ENCODE data around the gene ACTR3C. TPM values are rescaled to one million over a fixed set of nuclear protein-coding genes. Genes with fewer than 3 reads are reported as not detected.
"Not testable (repeated sequence)": the region's sequence is repeated elsewhere in the genome, so short reads cannot be mapped to it uniquely, and the experiment has no call there.

ACTR3C gene
- total RNA-seq, 1 donor from 2014 or later, result 9.8 TPM

DNA sequence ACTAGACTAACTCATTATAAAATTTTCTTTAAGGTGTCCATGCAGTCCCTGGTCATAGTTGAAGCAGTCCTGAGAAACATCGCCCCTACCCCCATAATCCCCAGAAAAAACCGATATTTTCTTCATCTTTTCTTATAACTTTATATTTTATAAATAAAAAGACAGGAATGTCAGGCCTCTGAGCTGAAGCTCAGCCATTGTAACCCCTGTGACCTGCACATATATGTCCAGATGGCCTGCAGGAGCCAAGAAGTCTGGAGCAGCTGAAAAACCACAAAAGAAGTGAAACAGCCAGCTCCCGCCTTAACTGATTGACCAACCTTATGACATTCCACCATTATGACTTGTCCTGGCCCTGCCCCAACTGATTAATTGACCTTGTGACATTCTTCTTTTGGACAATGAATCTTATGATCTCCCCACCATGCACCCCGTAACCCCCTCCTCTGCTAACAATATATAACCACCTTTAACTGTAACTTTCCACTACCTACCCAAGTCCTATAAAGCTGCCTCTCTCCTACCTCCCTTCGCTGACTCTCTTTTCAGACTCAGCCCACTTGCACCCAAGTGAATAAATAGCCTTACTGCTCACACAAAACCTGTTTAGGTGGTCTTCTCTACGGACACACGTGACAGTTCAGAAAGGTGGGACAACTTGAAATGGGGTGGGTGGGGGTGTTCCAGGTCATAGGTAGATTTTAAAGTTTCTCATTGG lies 10.5 kb downstream of the ACTR3C start:
- H3K9me3 Mint-ChIP-seq; H3K4me3 Mint-ChIP-seq; intact Hi-C loops (cut with micrococcal nuclease); H3K27me3 Mint-ChIP-seq (ENCODE audit: insufficient read depth); DNase-seq (ENCODE audit: low spot score); H3K36me3 Mint-ChIP-seq (ENCODE audit: low read depth); H3K27ac Mint-ChIP-seq; H3K4me1 Mint-ChIP-seq (ENCODE audit: low read depth): not testable (repeated sequence)

DNA sequence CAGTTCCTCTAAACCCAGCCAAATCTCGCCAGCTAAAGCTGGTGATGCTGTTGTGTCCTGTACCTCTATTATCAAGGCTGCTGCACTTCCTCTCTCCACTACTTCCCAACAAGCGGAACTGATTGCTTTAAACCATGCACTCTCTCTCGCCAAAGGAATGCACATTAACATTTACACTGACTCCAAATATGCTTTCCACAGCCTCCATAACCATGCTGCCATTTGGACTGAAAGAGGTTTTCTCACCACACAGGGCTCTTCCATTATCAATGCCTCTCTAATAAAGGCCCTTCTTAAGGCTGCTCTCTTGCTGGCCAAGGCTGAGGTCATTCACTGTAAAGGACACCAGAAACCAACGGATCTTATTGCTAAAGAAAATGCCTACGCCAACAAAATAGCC lies 11.6 kb downstream of the ACTR3C start:
- no peaks in the 10 kb centered on the region for H3K27me3 Mint-ChIP-seq (ENCODE audit: insufficient read depth)
- H3K27ac Mint-ChIP-seq, result no peak overlapping the region
- H3K4me3 Mint-ChIP-seq, result no peak overlapping the region
- H3K36me3 Mint-ChIP-seq (ENCODE audit: low read depth), result peaks cover 7% of the 10 kb centered on the region
- DNase-seq (ENCODE audit: low spot score), result no peak
- intact Hi-C loops (cut with micrococcal nuclease), result no loop called here
- H3K9me3 Mint-ChIP-seq, result no peaks in the 10 kb centered on the region
- H3K4me1 Mint-ChIP-seq (ENCODE audit: low read depth), result no peaks in the 10 kb centered on the region

DNA sequence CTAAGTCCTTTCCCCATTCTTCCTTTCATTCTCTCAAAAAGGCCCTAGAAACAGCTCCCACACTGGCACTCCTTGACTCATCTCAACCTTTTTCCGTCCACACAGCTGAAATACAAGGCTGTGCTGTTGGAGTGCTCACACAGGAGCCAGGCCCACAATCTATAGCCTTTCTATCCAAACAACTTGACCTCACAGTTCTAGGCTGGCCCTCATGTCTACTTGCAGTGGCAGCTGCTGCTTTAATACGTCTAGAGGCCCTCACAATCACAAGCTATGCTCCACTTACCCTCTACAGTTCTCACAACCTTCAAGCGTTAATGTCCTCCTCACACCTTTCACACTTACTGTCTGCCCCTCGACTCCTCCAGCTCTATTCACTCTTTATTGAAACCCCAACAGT lies 12.2 kb downstream of the ACTR3C start:
- intact Hi-C loops (cut with micrococcal nuclease), result no loop called here
- Mint-ChIP-seq H3K27me3 (ENCODE audit: insufficient read depth) (no peaks in the 10 kb centered on the region), H3K4me3 (no peak overlapping the region), H3K4me1 (ENCODE audit: low read depth) (no peaks in the 10 kb centered on the region), H3K27ac (no peak overlapping the region), H3K36me3 (ENCODE audit: low read depth) (peaks cover 7% of the 10 kb centered on the region), H3K9me3 (no peaks in the 10 kb centered on the region)
- no peak for DNase-seq (ENCODE audit: low spot score)

DNA sequence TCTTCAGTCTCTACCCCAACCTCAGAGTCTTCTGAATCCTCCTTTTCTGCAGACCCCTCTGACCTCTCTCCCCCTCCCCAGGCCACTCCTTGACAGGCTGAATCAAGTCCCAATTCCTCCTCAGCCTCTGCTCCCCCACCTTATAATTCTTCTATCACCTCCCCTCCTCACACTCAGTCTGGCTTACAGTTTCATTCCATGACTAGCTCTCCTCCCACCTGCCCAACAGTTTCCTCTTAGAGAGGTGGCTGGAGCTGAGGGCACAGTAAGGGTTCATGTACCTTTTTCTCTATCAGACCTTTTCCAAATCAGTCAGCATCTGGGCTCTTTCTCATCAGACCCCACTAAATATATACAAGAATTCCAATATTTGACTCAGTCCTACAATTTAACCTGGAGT lies 14.8 kb downstream of the ACTR3C start:
- Mint-ChIP-seq H3K36me3 (ENCODE audit: low read depth) (peaks cover 4% of the 10 kb centered on the region), H3K27me3 (ENCODE audit: insufficient read depth) (no peaks in the 10 kb centered on the region), H3K27ac (no peak overlapping the region), H3K4me1 (ENCODE audit: low read depth) (peaks cover 5% of the 10 kb centered on the region), H3K9me3 (no peaks in the 10 kb centered on the region), H3K4me3 (no peak overlapping the region)
- DNase-seq (ENCODE audit: low spot score), result no peak
- intact Hi-C loops (cut with micrococcal nuclease), result no loop called here

DNA sequence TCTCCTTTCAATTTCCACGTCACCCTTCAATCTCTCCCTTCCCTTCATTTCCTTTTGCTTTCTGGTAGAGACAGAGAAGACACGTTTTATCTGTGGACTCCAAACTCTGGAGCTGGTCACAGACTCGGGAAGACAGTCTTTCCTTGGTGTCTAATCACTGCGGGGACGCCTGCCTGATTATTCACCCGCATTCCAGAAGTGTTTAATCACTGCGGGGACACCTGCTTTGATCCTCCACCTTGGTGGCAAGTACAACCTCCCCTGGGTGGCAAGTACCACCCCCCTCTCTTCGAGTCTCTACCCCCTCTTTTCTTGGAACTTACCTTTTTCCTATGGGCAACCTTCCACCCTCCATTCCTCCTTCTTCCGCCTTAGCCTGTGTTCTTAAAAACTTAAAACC lies 15.4 kb downstream of the ACTR3C start:
- Mint-ChIP-seq H3K36me3 (ENCODE audit: low read depth) (peaks cover 4% of the 10 kb centered on the region), H3K4me3 (no peak overlapping the region), H3K27me3 (ENCODE audit: insufficient read depth) (no peaks in the 10 kb centered on the region), H3K9me3 (no peaks in the 10 kb centered on the region), H3K27ac (no peak overlapping the region), H3K4me1 (ENCODE audit: low read depth) (peaks cover 5% of the 10 kb centered on the region)
- intact Hi-C loops (cut with micrococcal nuclease), result no loop called here
- no peak for DNase-seq (ENCODE audit: low spot score)

DNA sequence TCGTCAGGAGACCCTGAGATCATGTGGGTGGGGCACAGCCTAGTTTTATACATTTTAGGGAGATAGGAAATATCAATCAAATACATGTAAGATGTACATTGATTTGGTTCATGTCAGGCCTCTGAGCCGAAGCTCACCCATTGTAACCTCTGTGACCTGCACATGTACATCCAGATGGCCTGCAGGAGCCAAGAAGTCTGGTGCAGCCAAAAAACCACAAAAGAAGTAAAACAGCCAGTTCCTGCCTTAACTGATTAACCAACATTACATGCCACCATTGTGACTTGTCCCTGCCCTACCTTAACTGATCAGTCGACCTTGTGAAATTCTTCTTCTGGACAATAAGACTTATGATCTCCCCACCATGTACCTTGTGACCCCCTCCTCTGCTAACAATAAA lies 16.2 kb downstream of the ACTR3C start:
- Mint-ChIP-seq H3K4me1 (ENCODE audit: low read depth) (peaks cover 5% of the 10 kb centered on the region), H3K27ac (no peak overlapping the region), H3K27me3 (ENCODE audit: insufficient read depth) (no peaks in the 10 kb centered on the region), H3K9me3 (no peaks in the 10 kb centered on the region), H3K4me3 (no peak overlapping the region), H3K36me3 (ENCODE audit: low read depth) (peaks cover 4% of the 10 kb centered on the region)
- intact Hi-C loops (cut with micrococcal nuclease), result no loop called here
- DNase-seq (ENCODE audit: low spot score), result no peak

DNA sequence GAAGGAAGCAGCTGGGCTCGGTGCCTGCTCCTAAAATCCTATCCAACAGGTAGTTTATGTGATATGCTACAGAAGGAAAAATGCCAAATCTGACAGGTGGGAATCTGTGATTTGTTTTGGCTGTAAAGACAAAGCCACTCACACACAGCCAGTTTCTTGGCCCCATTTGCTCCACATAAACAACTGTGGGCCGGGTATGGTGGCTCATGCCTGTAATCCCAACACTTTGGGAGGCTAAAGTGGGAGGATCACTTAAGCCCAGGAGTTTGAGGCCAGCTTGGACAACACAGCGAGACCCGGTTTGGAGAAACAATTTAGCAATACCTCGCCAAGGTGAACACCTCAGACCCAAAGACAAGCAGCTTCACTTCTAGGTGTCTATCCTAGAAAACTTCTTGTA lies 17.0 kb downstream of the ACTR3C start:
- H3K36me3 Mint-ChIP-seq (ENCODE audit: low read depth); DNase-seq (ENCODE audit: low spot score); H3K4me3 Mint-ChIP-seq; H3K9me3 Mint-ChIP-seq; intact Hi-C loops (cut with micrococcal nuclease); H3K27ac Mint-ChIP-seq; H3K4me1 Mint-ChIP-seq (ENCODE audit: low read depth); H3K27me3 Mint-ChIP-seq (ENCODE audit: insufficient read depth): not testable (repeated sequence)

DNA sequence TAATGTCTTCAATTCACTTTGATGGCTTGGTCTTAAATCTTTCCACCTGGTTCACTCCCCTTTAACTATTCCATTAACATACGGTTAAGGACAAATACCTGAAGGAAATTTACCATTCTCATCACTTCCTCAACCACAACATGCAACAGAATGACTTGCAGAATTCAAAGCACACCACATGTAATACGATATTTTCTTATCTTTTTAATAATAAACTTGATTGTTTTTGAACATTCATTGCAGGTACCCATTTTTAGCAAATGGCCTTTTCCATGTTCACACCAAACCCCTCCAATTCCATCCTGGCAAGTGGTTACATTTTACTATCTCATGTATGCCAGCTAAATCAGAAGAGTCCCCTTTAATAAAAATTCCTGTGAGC lies 17.5 kb downstream of the ACTR3C start:
- H3K9me3 Mint-ChIP-seq; H3K4me1 Mint-ChIP-seq (ENCODE audit: low read depth); DNase-seq (ENCODE audit: low spot score); H3K27me3 Mint-ChIP-seq (ENCODE audit: insufficient read depth); intact Hi-C loops (cut with micrococcal nuclease); H3K27ac Mint-ChIP-seq; H3K4me3 Mint-ChIP-seq; H3K36me3 Mint-ChIP-seq (ENCODE audit: low read depth): not testable (repeated sequence)

DNA sequence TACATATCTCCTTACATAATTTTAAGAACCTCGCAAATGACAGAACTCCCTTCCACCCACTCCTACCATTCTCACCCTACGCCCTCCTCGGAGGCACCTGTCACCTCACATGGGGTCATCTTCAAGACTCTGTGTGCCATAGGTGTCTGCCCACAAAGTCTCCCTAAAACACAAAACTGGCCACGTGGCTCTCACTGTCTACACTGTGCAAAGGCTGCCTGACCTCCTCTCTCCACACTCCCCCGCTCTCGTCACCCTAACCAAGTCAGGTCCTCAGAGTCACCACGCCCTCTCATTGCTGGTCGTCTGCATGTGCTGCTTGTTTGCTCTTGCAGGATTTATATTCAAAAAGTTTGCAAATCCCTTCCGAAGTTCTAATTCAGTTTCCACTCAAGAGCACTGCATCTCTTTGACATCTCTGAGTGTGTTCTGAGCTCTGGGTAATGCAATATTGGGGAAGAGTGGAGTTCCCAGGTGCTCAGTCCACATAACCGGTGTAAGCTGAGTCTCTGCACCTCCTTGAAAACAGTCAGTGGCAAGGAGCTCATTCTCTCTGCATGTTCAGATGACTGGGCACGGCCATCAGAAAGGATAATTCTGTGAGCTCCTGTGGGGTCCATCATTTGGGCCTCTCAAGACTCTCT lies 18.0 kb downstream of the ACTR3C start:
- H3K4me1 Mint-ChIP-seq (ENCODE audit: low read depth), result not testable (repeated sequence)

DNA sequence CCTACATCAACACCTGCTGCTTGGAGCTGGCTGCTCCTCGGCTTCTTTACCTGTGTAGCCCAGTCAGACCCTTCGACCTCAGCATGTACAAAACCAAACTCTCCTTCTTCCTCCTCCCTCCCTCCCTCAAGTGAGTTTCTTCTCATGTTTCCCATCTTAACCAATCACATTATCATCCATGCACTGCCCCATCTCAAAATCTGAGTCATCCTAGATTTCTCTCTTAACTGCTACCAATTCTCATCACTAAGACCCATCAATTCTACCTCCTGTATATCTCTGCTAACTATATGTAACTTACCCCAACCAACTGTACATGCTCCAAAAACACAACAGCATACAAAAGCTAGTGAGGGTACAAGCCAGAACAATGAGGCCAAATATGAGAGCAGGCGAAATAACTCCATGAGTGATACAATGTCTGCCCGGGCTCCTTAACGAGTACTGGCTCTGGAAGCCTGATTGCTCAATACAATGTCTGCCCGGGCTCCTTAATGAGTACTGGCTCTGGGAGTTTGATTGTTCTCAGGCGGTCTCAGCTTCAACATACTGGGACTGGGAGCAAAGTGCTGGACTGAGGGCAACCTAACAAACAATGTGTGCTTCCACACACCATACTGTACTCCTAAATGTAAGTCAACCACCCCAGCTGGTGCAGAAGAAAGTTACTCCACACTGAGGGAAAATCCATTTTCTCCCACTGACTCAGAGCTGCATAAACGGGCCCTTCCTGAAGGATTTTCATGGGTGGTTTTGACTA lies 18.7 kb downstream of the ACTR3C start:
- H3K9me3 Mint-ChIP-seq; H3K4me1 Mint-ChIP-seq (ENCODE audit: low read depth); H3K27ac Mint-ChIP-seq; DNase-seq (ENCODE audit: low spot score); H3K36me3 Mint-ChIP-seq (ENCODE audit: low read depth); H3K4me3 Mint-ChIP-seq; H3K27me3 Mint-ChIP-seq (ENCODE audit: insufficient read depth); intact Hi-C loops (cut with micrococcal nuclease): not testable (repeated sequence)

More for the DNA sequence above, 18.0 kb downstream of the ACTR3C start:
- H3K4me3 Mint-ChIP-seq; intact Hi-C loops (cut with micrococcal nuclease); DNase-seq (ENCODE audit: low spot score); H3K27me3 Mint-ChIP-seq (ENCODE audit: insufficient read depth); H3K27ac Mint-ChIP-seq; H3K36me3 Mint-ChIP-seq (ENCODE audit: low read depth); H3K9me3 Mint-ChIP-seq: not testable (repeated sequence)

DNA sequence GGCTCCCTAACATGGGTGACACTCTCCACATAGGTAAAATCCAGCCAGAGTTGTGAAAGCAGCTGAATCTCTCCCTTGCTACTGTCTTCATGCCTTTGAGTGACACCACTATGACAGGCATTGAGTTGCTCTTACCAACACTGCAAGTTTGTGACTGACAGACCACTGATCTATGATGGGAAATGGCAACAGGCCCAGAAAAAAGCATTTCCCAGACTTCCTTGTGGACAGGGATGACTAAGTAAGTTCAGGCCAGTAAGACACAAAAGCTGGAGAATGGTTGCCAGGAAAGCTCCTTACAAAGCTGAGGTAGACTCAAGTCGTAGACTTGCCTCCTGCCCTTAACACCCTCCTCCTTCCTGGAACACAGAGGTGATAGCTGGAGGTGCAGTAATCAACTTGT lies 20.4 kb downstream of the ACTR3C start:
- H3K27ac Mint-ChIP-seq; DNase-seq (ENCODE audit: low spot score); H3K9me3 Mint-ChIP-seq; H3K36me3 Mint-ChIP-seq (ENCODE audit: low read depth); H3K4me1 Mint-ChIP-seq (ENCODE audit: low read depth); H3K4me3 Mint-ChIP-seq; H3K27me3 Mint-ChIP-seq (ENCODE audit: insufficient read depth); intact Hi-C loops (cut with micrococcal nuclease): not testable (repeated sequence)

DNA sequence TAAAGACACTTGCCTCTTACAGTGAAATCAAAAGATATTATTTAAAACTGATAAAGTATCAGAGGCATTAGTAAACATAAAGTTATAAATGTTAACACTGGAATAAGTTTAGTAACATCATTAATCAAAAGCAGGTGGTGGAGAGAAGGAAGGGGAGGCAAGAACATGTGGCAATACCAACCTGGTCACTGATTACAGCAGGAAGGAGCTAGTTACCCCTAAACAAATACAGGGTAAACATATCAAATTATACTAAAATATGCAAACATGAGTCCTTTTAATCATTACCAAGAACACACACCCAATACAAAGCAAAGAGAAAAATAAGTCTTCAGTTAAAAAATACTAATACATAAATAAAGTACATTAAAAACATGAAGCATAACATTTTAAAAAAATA lies 25.4 kb downstream of the ACTR3C start:
- H3K9me3 Mint-ChIP-seq; H3K4me3 Mint-ChIP-seq; H3K36me3 Mint-ChIP-seq (ENCODE audit: low read depth); H3K27me3 Mint-ChIP-seq (ENCODE audit: insufficient read depth); DNase-seq (ENCODE audit: low spot score); intact Hi-C loops (cut with micrococcal nuclease); H3K4me1 Mint-ChIP-seq (ENCODE audit: low read depth); H3K27ac Mint-ChIP-seq: not testable (repeated sequence)

DNA sequence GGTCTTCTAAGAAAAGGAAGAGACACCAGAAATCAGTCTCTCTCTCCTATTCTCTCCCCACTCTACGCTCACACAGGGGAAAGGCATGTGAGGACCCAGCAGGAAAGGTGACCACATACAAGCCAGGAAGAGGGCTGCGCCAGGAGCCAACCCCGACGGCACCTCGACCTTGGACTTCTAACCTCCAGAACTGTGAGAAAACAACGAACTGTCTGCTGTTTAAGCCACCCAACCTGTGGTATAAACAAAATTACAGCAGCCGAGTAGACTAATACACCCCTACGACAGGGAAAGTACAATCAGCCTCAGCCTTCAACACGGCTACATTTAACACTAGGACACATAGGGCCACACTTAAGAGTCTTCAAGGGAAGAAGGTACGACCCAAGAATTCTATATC lies 26.5 kb downstream of the ACTR3C start:
- H3K27ac Mint-ChIP-seq; H3K4me1 Mint-ChIP-seq (ENCODE audit: low read depth); H3K27me3 Mint-ChIP-seq (ENCODE audit: insufficient read depth); H3K36me3 Mint-ChIP-seq (ENCODE audit: low read depth); H3K9me3 Mint-ChIP-seq; DNase-seq (ENCODE audit: low spot score); intact Hi-C loops (cut with micrococcal nuclease); H3K4me3 Mint-ChIP-seq: not testable (repeated sequence)
